HL-60 (cell line): ENCODE measurements around the gene FUT3.
"Not testable (repeated sequence)": the region's sequence is repeated elsewhere in the genome, so short reads cannot be mapped to it uniquely, and the experiment has no call there.

Experiments used
- DNase-seq, 2 experiments: peaks; one replicate each; pipeline ENCODE4 v3.0.0-alpha.2; 2010 to 2020; ENCODE audit warnings: low read depth in 1 of 2, low spot score in 1 of 2
- H3K27ac ChIP-seq: fragments of 250-450 bp; sonication (Bioruptor Pico); replicated peaks from 2 replicates; pipeline ENCODE4 v1.5.1; 2020; ENCODE audit warnings: mild to moderate bottlenecking, moderate library complexity
- H3K27me3 ChIP-seq: fragments of 250-450 bp; sonication (Bioruptor Pico); 2 replicates; pipeline ENCODE4 v1.5.1; 2021; ENCODE audit warnings: mild to moderate bottlenecking, moderate library complexity; ENCODE audit not compliant: insufficient read depth, poor library complexity, severe bottlenecking
- H3K4me3 ChIP-seq: replicated peaks from 2 replicates; pipeline ENCODE4 v1.5.1; 2011; ENCODE audit warnings: mild to moderate bottlenecking, control low read depth, low read length; ENCODE audit not compliant: insufficient read depth
- CTCF ChIP-seq: IDR thresholded peaks from one replicate; pipeline ENCODE4 v1.5.1; 2011; ENCODE audit warnings: low read length, control low read depth, inconsistent platforms; ENCODE audit not compliant: insufficient read depth
- GABPA ChIP-seq: IDR thresholded peaks from 2 replicates; pipeline ENCODE4 v1.6.1; 2012; ENCODE audit warnings: low read depth
- POLR2AphosphoS5 ChIP-seq: IDR thresholded peaks from 2 replicates; pipeline ENCODE4 v1.6.1; 2012; ENCODE audit warnings: low read depth
- REST ChIP-seq: IDR thresholded peaks from 2 replicates; pipeline ENCODE4 v1.6.1; 2012; ENCODE audit warnings: low read depth; ENCODE audit not compliant: insufficient replicate concordance
- SPI1 ChIP-seq: IDR thresholded peaks from 2 replicates; pipeline ENCODE4 v1.6.1; 2012; ENCODE audit warnings: low read depth, mild to moderate bottlenecking, borderline replicate concordance

FUT3 gene

GRCh38 chr19:5890099-5890498 lies 38.9 kb upstream of the FUT3 start:
- TF ChIP-seq POLR2AphosphoS5: no peak
- no peak for TF ChIP-seq CTCF
- no peak for TF ChIP-seq GABPA
- TF ChIP-seq SPI1: no peak
- TF ChIP-seq REST: no peak
- H3K27me3 ChIP-seq: peaks cover 10% of the 10 kb centered on the region
- no peak for DNase-seq
- H3K4me3 ChIP-seq: no peak overlapping the region
- H3K27ac ChIP-seq: no peak overlapping the region

GRCh38 chr19:5889288-5889971 lies 38.2 kb upstream of the FUT3 start:
- H3K4me3 ChIP-seq: no peak overlapping the region
- TF ChIP-seq REST (no peak), CTCF (no peak), GABPA (no peak), SPI1 (no peak), POLR2AphosphoS5 (no peak)
- no peak for DNase-seq
- no peak overlapping the region for H3K27ac ChIP-seq
- peaks cover 10% of the 10 kb centered on the region for H3K27me3 ChIP-seq

GRCh38 chr19:5884065-5884811 lies 33.0 kb upstream of the FUT3 start:
- not testable (repeated sequence) for H3K4me3 ChIP-seq, H3K27ac ChIP-seq, DNase-seq, H3K27me3 ChIP-seq

- not testable (repeated sequence) for H3K4me3 ChIP-seq, H3K27me3 ChIP-seq, DNase-seq, H3K27ac ChIP-seq
Measured at GRCh38 chr19:5883157-5883873, 32.1 kb upstream of the FUT3 start.
